HepG2 (cell line): ENCODE data around the gene RRP12. TPM values are rescaled to one million over a fixed set of nuclear protein-coding genes. Genes with fewer than 3 reads are reported as not detected.

ENCODE experiments used
- ATAC-seq: fragments of 200-7000 bp; cut with Tn5 transposase; 3 replicates; pipeline ENCODE4 v1.9.1; 2020; ENCODE audit warnings: mild to moderate bottlenecking, moderate library complexity
- BruUV-seq: library from RNA; stranded (reverse); fragments of 400-500 nt; replicated peaks from 2 replicates; lab custom pipeline; 2021; lab: Mats Ljungman, UMichigan
- CTCF ChIA-PET: fragments of 300-600 bp; formaldehyde crosslinking; extraction: SDS; loops from one replicate; lab custom pipeline; 2021; ENCODE audit warnings: low total read pairs, inconsistent platforms, low intra/inter-chr PET ratio; lab: Yijun Ruan, JAX
- POLR2A ChIA-PET: fragments of 350-600 bp; sonication (Branson Sonifier 250); formaldehyde crosslinking; loops from one replicate; lab custom pipeline; 2020; ENCODE audit warnings: antibody characterized with exemption, inconsistent platforms; lab: Yijun Ruan, JAX
- DNase-seq: peaks from one replicate; pipeline ENCODE4 v3.0.0-alpha.2; 2015; ENCODE audit warnings: low spot score
- FAIRE-seq: peaks from 3 replicates; lab custom pipeline; 2011; peaks lifted over from hg19 to GRCh38; lab: Jason Lieb, UNC
- H2AFZ ChIP-seq: one replicate; pipeline ENCODE4 v1.6.1; 2011; ENCODE audit warnings: low read length, inconsistent platforms
- H3K27ac ChIP-seq: fragments of 300-600 bp; 3 replicates; pipeline ENCODE4 v1.8.0; 2011; ENCODE audit warnings: mixed run types, mild to moderate bottlenecking, mixed read lengths, low read length, inconsistent platforms; ENCODE audit not compliant: insufficient read depth; ENCODE audit errors: extremely low read length
- H3K27me3 ChIP-seq, 2 experiments: fragments of 200-600 bp in 1 of 2; 2 replicates in 1 of 2; 3 replicates in 1 of 2; pipeline versions ENCODE4 v1.6.0 to v1.8.0; 2011; ENCODE audit warnings: low read length in 2 of 2, mild to moderate bottlenecking in 2 of 2, moderate library complexity in 2 of 2, inconsistent platforms in 1 of 2; ENCODE audit not compliant: insufficient read depth in 2 of 2, control insufficient read depth in 1 of 2
- H3K36me3 ChIP-seq, 2 experiments: fragments of 200-600 bp in 1 of 2; replicated peaks in 1 of 2; 2 replicates in 1 of 2; 3 replicates in 1 of 2; pipeline versions ENCODE4 v1.5.1 to v1.8.0; 2011; ENCODE audit warnings: low read length in 2 of 2, inconsistent platforms in 1 of 2; ENCODE audit not compliant: insufficient read depth in 2 of 2, control insufficient read depth in 1 of 2
- H3K4me1 ChIP-seq: 2 replicates; pipeline ENCODE4 v1.5.1; 2012; ENCODE audit warnings: low read length, inconsistent platforms; ENCODE audit not compliant: insufficient read depth
- H3K4me2 ChIP-seq: 2 replicates; pipeline ENCODE4 v1.6.0; 2011; ENCODE audit warnings: low read depth, low read length, inconsistent platforms
- H3K4me3 ChIP-seq, 3 experiments: fragments of 200-600 bp in 1 of 3; sonication (generic), shearing (Covaris generic) in 1 of 3; replicated peaks in 1 of 3; 2 replicates each; pipeline ENCODE4 v1.5.1; 2011 to 2016; ENCODE audit warnings: low read length in 3 of 3, inconsistent platforms in 2 of 3, low read depth in 2 of 3, mild to moderate bottlenecking in 2 of 3, control low read depth in 1 of 3, mixed read lengths in 1 of 3; ENCODE audit not compliant: insufficient read depth in 1 of 3
- H3K79me2 ChIP-seq: one replicate; pipeline ENCODE4 v1.6.1; 2011; ENCODE audit warnings: low read length, inconsistent platforms; ENCODE audit not compliant: insufficient read depth
- H3K9ac ChIP-seq: 2 replicates; pipeline ENCODE4 v1.6.0; 2011; ENCODE audit warnings: mild to moderate bottlenecking, low read depth, low read length, inconsistent platforms; ENCODE audit not compliant: insufficient read depth
- H3K9me3 ChIP-seq: 2 replicates; pipeline ENCODE4 v1.5.1; 2012; ENCODE audit warnings: mild to moderate bottlenecking, low read length
- H4K20me1 ChIP-seq: 2 replicates; pipeline ENCODE4 v1.6.0; 2011; ENCODE audit warnings: inconsistent platforms, mild to moderate bottlenecking, low read length, moderate library complexity; ENCODE audit not compliant: insufficient read depth
- AGO1 ChIP-seq: fragments of 200-400 bp; formaldehyde crosslinking; IDR thresholded peaks from 2 replicates; pipeline ENCODE4 v1.6.1; 2017; ENCODE audit warnings: mild to moderate bottlenecking, low read depth, low read length, moderate library complexity; ENCODE audit not compliant: poor library complexity, severe bottlenecking
- AGO2 ChIP-seq: fragments of 200-400 bp; formaldehyde crosslinking; optimal IDR thresholded peaks from 2 replicates; pipeline ENCODE3; 2017; ENCODE audit warnings: mild to moderate bottlenecking, low read depth, low read length, moderate library complexity
- DMAP1 ChIP-seq: IDR thresholded peaks from 2 replicates; pipeline ENCODE4 v1.6.1; 2016
- HNRNPK ChIP-seq: fragments of 200-400 bp; formaldehyde crosslinking; IDR thresholded peaks from 2 replicates; pipeline ENCODE4 v1.6.1; 2018; ENCODE audit warnings: low read length, low read depth, moderate library complexity, mild to moderate bottlenecking; ENCODE audit not compliant: poor library complexity, severe bottlenecking
- HNRNPLL ChIP-seq: fragments of 200-400 bp; formaldehyde crosslinking; IDR thresholded peaks from 2 replicates; pipeline ENCODE4 v1.6.1; 2017; ENCODE audit warnings: mild to moderate bottlenecking, low read depth, low read length; ENCODE audit not compliant: poor library complexity, severe bottlenecking
- HOXA5 ChIP-seq: sonication (generic); formaldehyde crosslinking; IDR thresholded peaks from 2 replicates; pipeline ENCODE4 v1.4.0; 2020; ENCODE audit warnings: missing genetic modification reagents
- KDM5B ChIP-seq: sonication (generic); formaldehyde crosslinking; IDR thresholded peaks from 2 replicates; pipeline ENCODE4 v1.4.0; 2020; ENCODE audit warnings: missing genetic modification reagents, mild to moderate bottlenecking, borderline replicate concordance
- NR3C1 ChIP-seq: sonication (generic); formaldehyde crosslinking; IDR thresholded peaks from 2 replicates; pipeline ENCODE4 v1.4.0; 2020; ENCODE audit warnings: missing genetic modification reagents
- PAWR ChIP-seq: sonication (generic); formaldehyde crosslinking; IDR thresholded peaks from 2 replicates; pipeline ENCODE4 v1.4.0; 2020; ENCODE audit warnings: missing genetic modification reagents, mild to moderate bottlenecking, borderline replicate concordance
- SAP130 ChIP-seq: IDR thresholded peaks from 2 replicates; pipeline ENCODE4 v1.6.1; 2016; ENCODE audit warnings: low read depth
- ZNF720 ChIP-seq: sonication (generic); formaldehyde crosslinking; IDR thresholded peaks from 2 replicates; pipeline ENCODE4 v1.4.0; 2020; ENCODE audit warnings: missing genetic modification reagents
- ZNF766 ChIP-seq: sonication (generic); formaldehyde crosslinking; IDR thresholded peaks from 2 replicates; pipeline ENCODE4 v1.5.0; 2020; ENCODE audit warnings: missing genetic modification reagents, borderline replicate concordance
- WGBS: methylation state at CpG from one replicate; pipeline ENCODE4 v1.1.6; 2017; ENCODE audit warnings: low lambda C conversion rate; 5-methylcytosine and 5-hydroxymethylcytosine counted together
- in situ Hi-C: cut with HindIII; loops from 2 replicates; pipeline ENCODE4 v1.10.0; 2017; ENCODE audit warnings: low pct_unique_long_range_greater_than_20kb; ENCODE audit not compliant: extremely low pct_ligation_motif_present
- intact Hi-C: fragments of 100-400 bp; cut with micrococcal nuclease; formaldehyde crosslinking; loops from one replicate; pipeline ENCODE4 v1.10.0; 2022; ENCODE audit not compliant: unreplicated experiment
- polyA plus RNA-seq, 8 experiments: library from polyadenylated mRNA; depleted of rRNA in 3 of 8; stranded (reverse) in 7 of 8; unstranded in 1 of 8; fragments of >200 nt; fragmentation: Illumina TruSeq in 4 of 8; extraction: Trizol in 4 of 8; gene quantifications; 2 replicates each; pipeline versions ENCODE4 v1.2.1 to v1.2.3, GENCODE V29; 2011 to 2016; ENCODE audit warnings: low read depth in 4 of 8, missing spikeins in 1 of 8, mixed read lengths in 1 of 8; ENCODE audit not compliant: insufficient read depth in 1 of 8
- total RNA-seq, 5 experiments: library from RNA; depleted of rRNA; stranded (reverse); fragments of >200 nt; fragmentation: Illumina TruSeq; extraction: Trizol; gene quantifications; 2 replicates each; pipeline ENCODE4 v1.2.3, GENCODE V29; 2016; ENCODE audit warnings: low read depth in 1 of 5
- TF ChIP-seq, protein P1 (sequence below): sonication (generic); formaldehyde crosslinking; conservative IDR thresholded peaks from 2 replicates; pipeline ENCODE4 v1.4.0; 2020; ENCODE audit warnings: missing genetic modification reagents
- TF ChIP-seq, protein P2 (sequence below): sonication (generic); formaldehyde crosslinking; IDR thresholded peaks from 2 replicates; pipeline ENCODE4 v1.4.0; 2020; ENCODE audit warnings: missing genetic modification reagents

RRP12 gene
- total and polyA plus RNA-seq, 2 of the 13 experiments (the other 11 are each of a cell fraction or from before 2014, with no cell fraction given) = 13.2 to 39.4 TPM

DNA sequence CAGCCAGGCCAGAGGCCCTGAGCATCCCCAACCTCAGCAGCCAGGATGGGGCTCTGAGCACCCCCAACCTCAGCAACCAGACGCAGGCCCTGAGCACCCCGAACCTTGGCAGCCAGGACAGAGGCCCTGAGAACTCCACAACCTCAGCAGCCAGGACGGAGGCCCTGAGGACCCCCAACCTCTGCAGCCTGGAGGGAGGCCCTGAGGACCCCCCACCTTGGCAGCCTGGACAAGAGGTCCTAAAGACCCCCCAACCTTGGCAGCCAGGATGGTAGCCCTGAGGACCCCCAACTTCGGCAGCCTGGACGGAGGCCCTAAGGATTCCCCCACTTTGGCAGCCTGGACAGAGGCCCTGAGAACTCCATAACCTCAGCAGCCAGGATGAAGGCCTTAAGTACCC is 17.0 kb downstream of the RRP12 start:
- Histone ChIP-seq H3K27me3 (no peaks in the 10 kb centered on the region), H4K20me1 (no peaks in the 10 kb centered on the region), H3K4me2 (no peak overlapping the region), H3K79me2 (no peaks in the 10 kb centered on the region), H3K9me3 (no peaks in the 10 kb centered on the region), H3K4me3 (no peak overlapping the region), H2AFZ (no peak overlapping the region), H3K36me3 (peaks cover 20 to 67% of the 10 kb centered on the region in 2 experiments; a peak in 4 of 5 replicates), H3K27ac (no peak overlapping the region), H3K4me1 (no peaks in the 10 kb centered on the region), H3K9ac (no peak overlapping the region)
- DNase-seq (no peak), FAIRE-seq (no peak), ATAC-seq (no peak)
- TF ChIP-seq, protein P1, sequence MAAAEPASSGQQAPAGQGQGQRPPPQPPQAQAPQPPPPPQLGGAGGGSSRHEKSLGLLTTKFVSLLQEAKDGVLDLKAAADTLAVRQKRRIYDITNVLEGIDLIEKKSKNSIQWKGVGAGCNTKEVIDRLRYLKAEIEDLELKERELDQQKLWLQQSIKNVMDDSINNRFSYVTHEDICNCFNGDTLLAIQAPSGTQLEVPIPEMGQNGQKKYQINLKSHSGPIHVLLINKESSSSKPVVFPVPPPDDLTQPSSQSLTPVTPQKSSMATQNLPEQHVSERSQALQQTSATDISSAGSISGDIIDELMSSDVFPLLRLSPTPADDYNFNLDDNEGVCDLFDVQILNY (CRISPR knock-in tag) = no peak
- TF ChIP-seq KDM5B = no peak
- no peak for TF ChIP-seq HNRNPLL
- TF ChIP-seq HOXA5 = no peak
- no peak for TF ChIP-seq ZNF720
- TF ChIP-seq AGO1 = no peak
- peak; percentile 23 for TF ChIP-seq AGO2
- no peak for TF ChIP-seq DMAP1 (CRISPR knock-in tag)
- intact Hi-C loops = no loop called here
- 93% methylated on average over 2 of the region's 5 CpGs for WGBS
- CTCF ChIA-PET = no interaction called here
- in situ Hi-C loops = no loop called here
- no TSS peak for BruUV-seq
- POLR2A ChIA-PET = interaction anchor here (0.9 kb wide), 1 partner anchor 17 kb away, joined by 3 read pairs; the partner anchor contains the start of gene RRP12

DNA sequence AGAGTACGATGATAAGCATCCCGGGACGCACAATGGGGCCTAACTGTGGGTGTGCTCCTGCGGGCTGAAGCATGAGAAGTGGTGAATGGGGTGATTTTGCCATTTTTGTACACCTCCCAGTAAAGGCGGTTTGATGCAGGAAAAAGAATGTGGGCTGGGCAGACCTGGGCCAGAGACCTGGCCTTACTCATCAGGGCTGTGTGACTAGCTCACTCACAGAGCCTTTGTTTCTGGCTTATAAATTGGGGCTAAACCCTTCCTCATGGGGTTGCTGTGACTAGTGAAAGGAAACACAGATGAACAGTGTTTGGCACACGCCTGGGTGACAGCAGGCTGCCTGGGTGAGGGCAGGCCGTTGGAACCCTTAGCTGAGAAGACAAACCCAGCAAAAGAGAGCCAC is 18.0 kb downstream of the RRP12 start:
- TF ChIP-seq ZNF766 = no peak
- no peak for TF ChIP-seq SAP130 (CRISPR knock-in tag)
- no peak for TF ChIP-seq NR3C1
- TF ChIP-seq PAWR (CRISPR knock-in tag) = no peak
- TF ChIP-seq HNRNPK = no peak
- TF ChIP-seq, protein P2, sequence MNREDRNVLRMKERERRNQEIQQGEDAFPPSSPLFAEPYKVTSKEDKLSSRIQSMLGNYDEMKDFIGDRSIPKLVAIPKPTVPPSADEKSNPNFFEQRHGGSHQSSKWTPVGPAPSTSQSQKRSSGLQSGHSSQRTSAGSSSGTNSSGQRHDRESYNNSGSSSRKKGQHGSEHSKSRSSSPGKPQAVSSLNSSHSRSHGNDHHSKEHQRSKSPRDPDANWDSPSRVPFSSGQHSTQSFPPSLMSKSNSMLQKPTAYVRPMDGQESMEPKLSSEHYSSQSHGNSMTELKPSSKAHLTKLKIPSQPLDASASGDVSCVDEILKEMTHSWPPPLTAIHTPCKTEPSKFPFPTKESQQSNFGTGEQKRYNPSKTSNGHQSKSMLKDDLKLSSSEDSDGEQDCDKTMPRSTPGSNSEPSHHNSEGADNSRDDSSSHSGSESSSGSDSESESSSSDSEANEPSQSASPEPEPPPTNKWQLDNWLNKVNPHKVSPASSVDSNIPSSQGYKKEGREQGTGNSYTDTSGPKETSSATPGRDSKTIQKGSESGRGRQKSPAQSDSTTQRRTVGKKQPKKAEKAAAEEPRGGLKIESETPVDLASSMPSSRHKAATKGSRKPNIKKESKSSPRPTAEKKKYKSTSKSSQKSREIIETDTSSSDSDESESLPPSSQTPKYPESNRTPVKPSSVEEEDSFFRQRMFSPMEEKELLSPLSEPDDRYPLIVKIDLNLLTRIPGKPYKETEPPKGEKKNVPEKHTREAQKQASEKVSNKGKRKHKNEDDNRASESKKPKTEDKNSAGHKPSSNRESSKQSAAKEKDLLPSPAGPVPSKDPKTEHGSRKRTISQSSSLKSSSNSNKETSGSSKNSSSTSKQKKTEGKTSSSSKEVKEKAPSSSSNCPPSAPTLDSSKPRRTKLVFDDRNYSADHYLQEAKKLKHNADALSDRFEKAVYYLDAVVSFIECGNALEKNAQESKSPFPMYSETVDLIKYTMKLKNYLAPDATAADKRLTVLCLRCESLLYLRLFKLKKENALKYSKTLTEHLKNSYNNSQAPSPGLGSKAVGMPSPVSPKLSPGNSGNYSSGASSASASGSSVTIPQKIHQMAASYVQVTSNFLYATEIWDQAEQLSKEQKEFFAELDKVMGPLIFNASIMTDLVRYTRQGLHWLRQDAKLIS (CRISPR knock-in tag) = no peak
- TF ChIP-seq, all 625 proteins: peak for 0
- ATAC-seq (no peak), DNase-seq (no peak), FAIRE-seq (no peak)
- no TSS peak for BruUV-seq
- no peaks in the 10 kb centered on the region for H3K79me2 ChIP-seq
- no peak overlapping the region for H3K4me2 ChIP-seq
- POLR2A ChIA-PET = interaction anchor here (0.5 to 0.9 kb wide), 2 partner anchors 18 to 104 kb away, joined by 3 read pairs; partner anchors contain the start of gene RRP12
- H3K9ac ChIP-seq = no peak overlapping the region
- intact Hi-C loops (no loop called here), in situ Hi-C loops (no loop called here)
- H2AFZ ChIP-seq = no peak overlapping the region
- no peaks in the 10 kb centered on the region for H4K20me1 ChIP-seq
- H3K27me3 ChIP-seq = no peaks in the 10 kb centered on the region
- H3K36me3 ChIP-seq = peaks cover 24 to 65% of the 10 kb centered on the region in 2 experiments; a peak in 4 of 5 replicates
- H3K27ac ChIP-seq = no peak overlapping the region
- H3K4me1 ChIP-seq = no peaks in the 10 kb centered on the region
- H3K4me3 ChIP-seq = no peak overlapping the region
- 96% methylated on average over 7 of the region's 7 CpGs for WGBS
- no peaks in the 10 kb centered on the region for H3K9me3 ChIP-seq
- CTCF ChIA-PET = no interaction called here
